T-helper 2 cell treated with Interferon-gamma antibody and Interleukin-4, amounts not matched to agents 100 ng/mL and 5 ng/mL, for 36 hours (primary cell): Measurements from ENCODE around the gene C11orf86. TPM values are rescaled to one million over a fixed set of nuclear protein-coding genes. Genes with fewer than 3 reads are reported as not detected.
"Not testable (repeated sequence)": the region's sequence is repeated elsewhere in the genome, so short reads cannot be mapped to it uniquely, and the experiment has no call there.

ENCODE experiments used
- intact Hi-C: fragments of 100-400 bp; cut with micrococcal nuclease; formaldehyde crosslinking; loops from one replicate; pipeline ENCODE4 v1.15.1; 2023
- total RNA-seq: library from RNA; stranded (reverse); gene quantifications from 2 replicates; pipeline ENCODE4 v1.2.3, GENCODE V29; 2022

Gene C11orf86
- total RNA-seq, 1 donor from 2014 or later, result not detected

- intact Hi-C loops, result no loop called here
Measured at GRCh38 chr11:66987924-66988637, 13.0 kb downstream of the C11orf86 start.

GRCh38 chr11:66988741-66989140 lies 13.6 kb downstream of the C11orf86 start:
- intact Hi-C loops, result not testable (repeated sequence)

- intact Hi-C loops, result not testable (repeated sequence)
Measured at GRCh38 chr11:66989360-66989759, 14.3 kb downstream of the C11orf86 start.

- intact Hi-C loops, result no loop called here
Measured at GRCh38 chr11:66992041-66992440, 16.9 kb downstream of the C11orf86 start.

GRCh38 chr11:66996609-66997273 lies 21.6 kb downstream of the C11orf86 start:
- intact Hi-C loops, result no loop called here

GRCh38 chr11:66999555-66999954 lies 24.5 kb downstream of the C11orf86 start:
- intact Hi-C loops, result no loop called here

GRCh38 chr11:67001332-67001731 lies 26.2 kb downstream of the C11orf86 start:
- intact Hi-C loops, result no loop called here

GRCh38 chr11:67002297-67002913 lies 27.3 kb downstream of the C11orf86 start:
- intact Hi-C loops, result no loop called here

GRCh38 chr11:67002921-67003411 lies 27.9 kb downstream of the C11orf86 start:
- intact Hi-C loops, result no loop called here

- intact Hi-C loops, result not testable (repeated sequence)
Measured at GRCh38 chr11:67005200-67005599, 30.1 kb downstream of the C11orf86 start.

GRCh38 chr11:67006029-67006884 lies 31.2 kb downstream of the C11orf86 start:
- intact Hi-C loops, result no loop called here

GRCh38 chr11:67007126-67007525 lies 32.0 kb downstream of the C11orf86 start:
- intact Hi-C loops, result no loop called here

- intact Hi-C loops, result no loop called here
Measured at GRCh38 chr11:67010296-67010905, 35.3 kb downstream of the C11orf86 start.

- intact Hi-C loops, result no loop called here
Measured at GRCh38 chr11:67013511-67014045, 38.5 kb downstream of the C11orf86 start.

- intact Hi-C loops, result no loop called here
Measured at GRCh38 chr11:67014343-67014742, 39.2 kb downstream of the C11orf86 start.

- intact Hi-C loops, result no loop called here
Measured at GRCh38 chr11:67015048-67015447, 39.9 kb downstream of the C11orf86 start.

GRCh38 chr11:67016550-67016949 lies 41.4 kb downstream of the C11orf86 start:
- intact Hi-C loops, result no loop called here

- intact Hi-C loops, result no loop called here
Measured at GRCh38 chr11:67020949-67021348, 45.8 kb downstream of the C11orf86 start.

- intact Hi-C loops, result no loop called here
Measured at GRCh38 chr11:67022341-67022933, 47.3 kb downstream of the C11orf86 start.
